ENCODE data around the gene AATK.

The AATK gene

GRCh38 chr17:81196505-81197408 lies 30.7 kb upstream of the AATK start:
- no peak for DNase-seq (ENCODE audit: low read depth)

GRCh38 chr17:81195941-81196495 lies 30.0 kb upstream of the AATK start:
- no peak for DNase-seq (ENCODE audit: low read depth)

GRCh38 chr17:81194941-81195901 lies 29.2 kb upstream of the AATK start:
- DNase-seq (ENCODE audit: low read depth), result no peak

- no peak for DNase-seq (ENCODE audit: low read depth)
These were observed 28.3 kb upstream of the AATK start for GRCh38 chr17:81194225-81194760.

- DNase-seq (ENCODE audit: low read depth), result no peak
These were observed 27.6 kb upstream of the AATK start for GRCh38 chr17:81193470-81194224.

- no peak for DNase-seq (ENCODE audit: low read depth)
These were observed 27.0 kb upstream of the AATK start for GRCh38 chr17:81193051-81193410.

GRCh38 chr17:81192386-81193050 lies 26.5 kb upstream of the AATK start:
- DNase-seq (ENCODE audit: low read depth), result no peak

GRCh38 chr17:81191646-81192045 lies 25.6 kb upstream of the AATK start:
- DNase-seq (ENCODE audit: low read depth), result no peak

GRCh38 chr17:81191116-81191515 lies 25.1 kb upstream of the AATK start:
- no peak for DNase-seq (ENCODE audit: low read depth)

GRCh38 chr17:81190591-81190990 lies 24.6 kb upstream of the AATK start:
- DNase-seq (ENCODE audit: low read depth), result no peak

- DNase-seq (ENCODE audit: low read depth), result no peak
These were observed 23.9 kb upstream of the AATK start for GRCh38 chr17:81189670-81190530.

GRCh38 chr17:81189016-81189415 lies 23.0 kb upstream of the AATK start:
- DNase-seq (ENCODE audit: low read depth), result no peak

GRCh38 chr17:81188491-81188840 lies 22.4 kb upstream of the AATK start:
- DNase-seq (ENCODE audit: low read depth), result no peak

- DNase-seq (ENCODE audit: low read depth), result no peak
These were observed 21.8 kb upstream of the AATK start for GRCh38 chr17:81187586-81188490.

GRCh38 chr17:81187120-81187519 lies 21.1 kb upstream of the AATK start:
- DNase-seq (ENCODE audit: low read depth), result no peak

GRCh38 chr17:81186203-81186602 lies 20.2 kb upstream of the AATK start:
- DNase-seq (ENCODE audit: low read depth), result no peak

- no peak for DNase-seq (ENCODE audit: low read depth)
These were observed 18.5 kb upstream of the AATK start for GRCh38 chr17:81184555-81184954.

- no peak for DNase-seq (ENCODE audit: low read depth)
These were observed 17.8 kb upstream of the AATK start for GRCh38 chr17:81183807-81184206.

- DNase-seq (ENCODE audit: low read depth), result no peak
These were observed 17.3 kb upstream of the AATK start for GRCh38 chr17:81183316-81183715.
